SIG-M5 treated with dmso at 0.1 percent for 504 hours (cell line): ENCODE measurements around the gene FAF1.
"Not testable (repeated sequence)": the region's sequence is repeated elsewhere in the genome, so short reads cannot be mapped to it uniquely, and the experiment has no call there.

ENCODE experiments used
- DNase-seq: peaks from one replicate; lab custom pipeline; 2025; ENCODE audit not compliant: unreplicated experiment; lab: John Stamatoyannopoulos, UW

The FAF1 gene

DNA sequence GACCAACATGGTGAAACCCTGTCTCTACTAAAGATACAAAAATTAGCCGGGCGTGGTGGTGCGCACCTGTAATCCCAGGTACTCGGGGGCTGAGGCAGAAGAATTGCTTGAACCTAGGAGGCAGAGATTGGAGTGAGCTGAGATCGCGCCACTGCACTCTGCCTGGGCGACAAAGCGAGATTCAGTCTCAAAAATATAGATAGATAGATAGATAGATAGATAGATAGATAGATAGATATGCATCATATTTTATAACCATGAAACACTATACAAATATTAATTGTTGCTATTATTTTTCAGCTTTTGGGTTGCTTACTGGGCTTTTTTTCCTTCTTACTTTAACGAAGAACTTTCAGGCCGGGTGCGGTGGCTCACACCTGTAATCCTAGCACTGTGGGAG, 4.8 kb upstream of the FAF1 start:
- no peak for DNase-seq

DNA sequence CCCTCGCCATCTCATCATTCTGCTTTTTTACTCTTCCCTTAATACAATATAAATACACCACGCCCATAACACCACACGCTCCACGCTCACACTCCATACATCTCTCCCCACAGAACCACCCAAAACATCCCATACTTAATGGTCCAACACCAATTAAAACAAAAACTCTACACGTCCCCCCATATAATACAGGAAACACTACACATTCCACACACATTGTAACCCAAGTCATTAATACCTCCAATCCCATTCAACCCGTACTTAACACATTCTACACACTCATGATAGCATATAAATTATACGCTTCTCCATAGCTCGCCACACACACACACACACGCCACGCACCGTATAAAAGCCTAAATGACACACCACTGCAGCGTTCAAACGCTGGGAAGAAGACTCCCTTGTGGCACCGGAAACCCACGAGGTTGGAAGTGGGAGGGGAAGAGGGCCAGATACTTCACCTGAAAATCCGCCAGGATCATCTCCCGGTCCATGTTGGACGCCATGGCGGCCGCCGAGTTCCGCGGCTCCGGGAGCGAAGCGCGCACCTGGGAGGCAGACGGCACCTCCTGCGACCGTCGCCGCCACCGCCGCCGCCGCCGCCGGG, 659 bp downstream of the FAF1 start:
- peak; percentile 49 for DNase-seq

DNA sequence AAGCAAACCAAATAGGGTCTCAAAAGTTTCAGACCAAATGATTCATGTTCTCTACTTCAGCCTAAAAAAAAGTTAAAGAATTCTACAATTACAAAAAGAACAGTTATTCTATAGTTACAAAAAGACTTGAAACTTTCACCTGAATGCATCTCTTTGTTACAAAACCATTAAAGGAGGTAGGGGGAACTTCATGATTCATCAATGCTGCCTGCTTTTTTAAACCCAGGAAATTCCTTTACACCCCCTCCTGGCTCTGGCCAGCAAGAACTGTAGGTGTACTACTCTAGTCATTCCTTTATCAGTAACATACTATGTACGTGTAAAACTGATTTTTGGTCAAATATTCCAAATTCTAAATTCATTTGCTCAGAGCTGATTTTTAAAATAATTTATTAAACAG, 5.0 kb downstream of the FAF1 start:
- no peak for DNase-seq

DNA sequence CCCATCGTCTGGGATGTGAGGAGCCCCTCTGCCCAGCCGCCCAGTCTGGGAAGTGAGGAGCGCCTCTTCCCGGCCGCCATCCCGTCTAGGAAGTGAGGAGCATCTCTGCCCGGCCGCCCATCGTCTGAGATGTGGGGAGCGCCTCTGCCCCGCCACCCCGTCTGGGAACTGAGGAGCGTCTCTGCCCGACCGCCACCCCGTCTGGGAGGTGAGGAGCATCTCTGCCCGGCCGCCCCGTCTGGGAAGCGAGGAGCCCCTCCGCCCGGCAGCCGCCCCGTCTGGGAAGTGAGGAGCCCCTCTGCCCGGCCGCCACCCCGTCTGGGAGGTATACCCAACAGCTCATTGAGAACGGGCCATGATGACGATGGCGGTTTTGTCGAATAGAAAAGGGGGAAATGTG, 7.5 kb downstream of the FAF1 start:
- not testable (repeated sequence) for DNase-seq

DNA sequence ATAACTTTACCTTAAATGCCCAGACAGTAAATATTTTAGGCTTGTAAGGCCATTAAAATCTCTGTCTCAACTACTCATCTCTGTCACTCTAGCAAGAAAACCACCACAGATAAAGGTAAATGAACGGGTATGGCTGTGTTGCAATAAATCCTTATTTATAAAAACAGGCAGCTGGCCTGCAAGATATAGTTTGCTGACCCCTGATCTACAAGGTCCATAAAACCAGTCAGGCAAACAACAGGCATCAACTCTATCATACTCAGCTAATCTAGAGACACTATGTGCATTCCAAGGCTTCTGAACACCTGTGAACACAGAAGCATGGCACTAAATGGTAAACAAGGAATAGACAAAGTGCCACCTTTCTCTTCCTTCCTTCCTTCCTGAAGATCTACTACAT, 9.7 kb downstream of the FAF1 start:
- no peak for DNase-seq

DNA sequence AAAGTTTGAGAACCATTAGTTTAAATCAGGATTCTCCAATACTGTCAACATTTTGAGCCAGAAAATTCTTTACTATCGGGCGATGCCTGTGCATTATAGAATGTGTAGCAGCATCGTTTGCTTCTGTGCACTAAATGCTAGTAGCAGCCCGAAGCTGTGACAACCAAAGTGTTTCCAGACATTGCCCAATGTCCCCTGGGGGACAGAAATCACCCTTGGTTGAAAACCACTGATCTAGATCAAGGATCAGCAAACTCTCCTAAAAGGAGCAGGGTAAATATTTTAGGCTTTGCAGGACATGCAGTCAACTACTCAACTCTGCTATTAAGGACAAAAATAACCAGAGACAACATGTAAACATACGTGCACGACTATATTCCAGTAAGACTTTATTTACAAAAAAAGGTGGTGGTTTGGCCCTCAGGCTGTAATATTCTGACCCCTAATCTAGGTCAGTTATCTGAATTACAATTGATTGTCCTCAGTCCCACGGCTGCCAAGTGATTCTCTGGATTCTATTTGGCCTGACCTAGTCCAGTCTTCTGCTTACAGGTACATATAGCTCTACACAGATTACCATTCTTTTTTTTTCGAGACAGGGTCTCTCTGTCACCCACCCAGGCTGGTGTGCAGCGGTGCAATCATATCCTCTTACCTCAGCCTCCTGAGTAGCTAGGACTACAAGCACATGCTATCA, 10.6 kb downstream of the FAF1 start:
- no peak for DNase-seq

DNA sequence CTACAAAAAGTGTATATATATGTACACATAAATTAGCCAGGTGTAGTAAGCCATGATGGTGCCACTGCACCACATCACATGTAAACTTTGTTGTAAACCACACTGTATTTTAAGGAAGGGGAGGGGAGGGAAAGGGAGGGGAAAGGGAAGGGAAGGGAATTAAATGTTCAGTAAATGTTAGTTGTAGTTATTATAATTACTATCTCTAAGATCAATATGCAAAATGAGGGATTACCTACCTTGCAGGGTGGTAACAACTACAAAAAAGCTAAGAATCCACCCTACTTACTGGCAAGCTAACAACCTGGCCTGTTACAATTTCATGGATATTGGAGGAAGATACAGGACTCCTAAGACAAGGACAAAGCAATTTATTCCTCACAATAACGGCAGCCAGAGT, 17.7 kb downstream of the FAF1 start:
- no peak for DNase-seq

DNA sequence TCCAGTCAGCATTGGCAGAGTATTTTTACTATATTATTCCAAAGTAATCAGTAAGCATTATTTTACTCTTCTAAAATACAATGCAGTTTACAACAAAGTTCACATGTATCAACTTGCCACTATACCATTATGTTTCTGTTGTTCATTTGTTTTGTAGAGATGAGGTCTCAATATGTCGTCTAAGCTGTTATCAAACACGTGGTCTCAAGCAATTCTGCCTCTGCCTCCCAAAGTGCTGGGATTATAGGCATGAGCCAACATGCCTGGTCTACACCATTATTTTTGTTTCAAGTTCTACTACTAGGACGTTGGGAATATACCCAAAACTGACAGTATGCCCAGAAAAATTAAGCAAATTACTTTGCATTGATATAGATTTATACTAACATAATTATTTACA, 19.8 kb downstream of the FAF1 start:
- DNase-seq, result no peak

DNA sequence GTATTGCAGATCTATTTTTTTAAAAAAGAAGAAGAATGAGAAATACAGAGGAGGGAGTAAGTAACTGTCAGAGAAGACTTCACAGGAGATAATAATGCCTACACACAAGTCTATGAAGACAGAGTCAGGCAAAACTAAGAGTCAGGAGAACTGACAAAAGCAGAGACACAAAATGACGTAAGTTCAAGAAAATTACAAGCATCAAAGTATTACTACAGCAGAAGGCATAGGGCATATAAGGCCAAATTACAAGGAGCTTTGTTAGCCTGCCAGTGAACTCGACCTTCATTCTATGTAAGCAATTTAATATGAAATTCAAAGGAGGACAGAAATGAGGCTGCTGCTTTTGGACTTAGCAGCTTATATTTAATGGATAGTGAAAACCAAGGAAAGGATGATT, 23.7 kb downstream of the FAF1 start:
- DNase-seq, result no peak

DNA sequence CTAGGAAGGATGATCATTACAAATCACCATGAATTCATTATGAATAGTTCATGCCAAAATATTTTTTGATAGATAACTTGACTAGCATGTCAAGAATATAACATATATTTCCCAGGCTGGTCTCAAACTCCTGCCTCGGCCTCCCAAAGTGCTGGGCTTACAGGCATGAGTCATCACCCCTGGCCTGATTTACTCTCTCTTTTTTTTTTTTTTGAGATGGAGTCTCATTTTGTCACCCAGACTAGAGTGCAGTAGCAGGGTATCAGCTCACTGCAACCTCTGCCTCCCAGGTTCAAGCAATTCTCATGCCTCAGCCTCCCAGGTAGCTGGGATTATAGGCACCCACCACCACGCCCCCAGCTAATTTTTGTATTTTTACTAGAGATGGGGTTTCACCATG, 24.8 kb downstream of the FAF1 start:
- not testable (repeated sequence) for DNase-seq

DNA sequence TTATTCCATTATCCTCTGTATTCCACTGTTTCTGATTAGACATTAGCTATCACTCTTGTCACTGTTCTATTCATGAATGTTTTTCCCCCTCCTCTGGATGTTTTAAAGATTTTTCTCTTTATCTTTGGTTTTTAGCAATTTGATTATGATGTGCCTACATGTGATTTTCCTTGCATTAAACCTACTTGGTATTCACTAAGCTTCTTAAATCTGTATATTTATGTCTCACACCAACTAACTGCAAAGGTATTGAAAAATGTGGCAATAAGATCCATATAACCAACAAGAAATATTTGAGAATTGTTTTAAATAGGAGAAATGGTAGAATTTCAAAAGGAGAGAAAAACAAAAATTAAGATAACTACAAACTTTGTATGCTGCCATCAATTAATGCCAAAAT, 25.2 kb downstream of the FAF1 start:
- no peak for DNase-seq

DNA sequence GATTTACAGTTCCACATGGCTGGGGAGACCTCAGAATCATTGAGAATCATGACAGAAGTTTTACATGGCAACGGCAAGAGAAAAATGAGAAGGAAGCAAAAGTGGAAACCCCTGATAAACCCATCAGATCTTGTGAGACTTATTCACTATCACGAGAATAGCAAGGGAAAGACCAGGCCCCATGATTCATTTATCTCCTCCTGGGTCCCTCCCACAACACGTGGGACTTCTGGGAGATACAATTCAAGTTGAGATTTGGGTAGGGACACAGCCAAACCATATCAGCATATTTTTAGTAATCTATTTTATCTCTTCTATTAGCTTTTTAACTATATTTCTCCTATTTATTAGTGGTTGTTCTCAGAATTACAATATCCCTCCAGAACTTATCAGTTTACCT, 26.3 kb downstream of the FAF1 start:
- not testable (repeated sequence) for DNase-seq

DNA sequence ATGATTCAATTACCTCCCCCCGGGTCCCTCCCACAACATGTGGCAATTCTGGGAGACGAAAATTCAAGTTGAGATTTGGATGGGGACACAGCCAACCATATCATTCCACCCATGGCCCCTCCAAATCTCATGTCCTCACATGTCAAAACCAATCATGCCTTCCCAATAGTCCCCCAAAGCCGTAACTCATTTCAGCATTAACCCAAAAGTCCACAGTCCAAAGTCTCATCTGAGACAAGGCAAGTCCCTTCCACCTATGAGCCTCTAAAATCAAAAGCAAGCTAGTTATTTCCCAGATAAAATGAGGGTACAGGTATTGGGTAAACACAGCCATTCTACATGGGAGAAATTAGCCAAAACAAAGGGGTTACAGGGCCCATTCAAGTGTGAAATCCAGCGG, 28.0 kb downstream of the FAF1 start:
- not testable (repeated sequence) for DNase-seq

DNA sequence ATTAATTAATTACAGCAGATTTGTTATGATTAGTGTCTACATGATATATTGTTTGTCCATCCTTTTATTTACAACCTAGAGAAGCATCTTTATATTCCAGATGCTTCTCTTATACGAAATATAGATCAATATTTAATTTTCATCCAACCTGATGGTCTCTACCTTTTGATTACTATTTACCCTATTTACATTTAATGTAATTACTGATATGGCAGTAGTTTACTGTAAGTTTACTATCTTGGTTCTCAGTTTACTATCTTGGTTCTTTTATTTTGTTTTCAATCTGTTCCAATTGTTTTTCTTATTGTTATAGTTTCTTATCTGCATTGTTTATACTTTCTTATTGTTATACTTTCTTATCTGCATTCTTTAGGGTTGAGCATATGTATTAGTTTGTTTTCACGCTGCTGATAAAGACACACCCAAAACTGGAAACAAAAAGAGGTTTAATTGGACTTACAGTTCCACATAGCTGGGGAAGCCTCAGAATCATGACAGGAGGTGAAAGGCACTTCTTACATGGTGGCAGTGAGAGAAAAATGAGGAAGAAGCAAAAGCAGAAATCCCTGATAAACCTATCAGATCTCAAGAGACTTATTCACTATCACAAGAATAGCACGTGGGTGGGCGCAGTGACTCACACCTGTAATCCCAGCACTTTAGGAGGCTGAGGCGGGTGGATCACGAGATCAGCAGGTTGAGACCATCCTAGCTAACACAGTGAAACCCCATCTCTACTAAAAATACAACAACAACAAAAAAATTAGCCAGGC, 28.9 kb downstream of the FAF1 start:
- no peak for DNase-seq

DNA sequence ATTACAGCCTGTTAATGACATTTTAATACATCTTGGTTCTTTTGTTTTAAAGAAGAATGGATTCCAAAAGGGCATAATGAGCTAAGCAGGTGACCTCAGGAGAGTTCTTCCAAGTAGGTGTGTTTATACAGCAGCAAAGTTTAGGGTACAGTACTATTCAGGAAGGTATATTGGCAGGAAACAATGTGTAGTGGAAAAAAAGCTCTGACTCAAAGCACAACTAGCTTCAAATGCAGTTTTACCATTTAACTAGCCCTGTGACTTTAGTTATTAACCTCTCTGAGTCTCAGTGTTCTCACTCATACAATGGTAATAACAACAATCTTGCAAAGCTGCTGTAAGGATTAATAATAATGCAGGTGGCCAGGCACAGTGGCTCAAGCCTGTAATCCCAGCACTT, 29.9 kb downstream of the FAF1 start:
- no peak for DNase-seq

DNA sequence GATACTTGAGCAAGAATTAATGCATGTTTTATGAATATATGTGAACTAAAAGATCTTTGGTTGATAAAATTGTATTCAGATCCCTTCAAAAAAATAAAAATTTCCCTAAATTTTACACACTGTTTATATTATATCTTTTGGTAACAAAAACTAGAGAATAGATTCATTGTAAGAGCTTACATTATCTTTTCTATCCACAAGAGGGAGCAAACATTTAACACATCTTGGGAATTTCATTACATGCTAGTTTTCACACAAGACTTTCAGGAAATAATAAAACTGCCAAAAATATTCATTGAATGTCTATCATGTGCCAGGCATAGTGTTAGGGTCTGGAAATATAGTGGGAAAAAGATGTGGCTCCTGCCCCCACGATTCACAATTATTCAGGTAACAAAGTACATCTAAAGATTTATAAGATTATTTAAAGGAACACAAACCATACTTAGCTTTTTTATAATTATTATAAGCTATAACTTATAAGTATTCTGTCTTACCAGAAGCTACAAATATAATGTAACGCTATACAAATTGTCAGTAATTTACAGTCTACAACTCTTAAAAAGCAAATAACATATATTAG, 30.6 kb downstream of the FAF1 start:
- DNase-seq, result no peak

DNA sequence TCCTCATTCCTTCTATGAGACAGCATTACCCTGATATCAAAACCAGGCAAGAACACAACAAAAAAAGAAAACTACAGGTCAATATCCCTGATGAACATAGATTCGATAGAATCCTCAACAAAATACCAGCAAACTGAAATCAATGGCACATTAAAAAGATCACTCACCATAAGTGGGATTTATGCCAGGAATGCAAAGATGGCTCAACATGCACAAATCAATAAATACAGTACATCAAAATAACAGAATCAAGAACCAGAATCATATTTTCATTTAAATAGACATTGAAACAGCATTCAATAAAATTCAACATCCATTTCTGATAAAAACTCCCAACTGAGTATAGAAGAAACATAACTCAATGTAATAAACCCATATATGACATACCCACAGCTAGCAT, 36.5 kb downstream of the FAF1 start:
- DNase-seq, result no peak

DNA sequence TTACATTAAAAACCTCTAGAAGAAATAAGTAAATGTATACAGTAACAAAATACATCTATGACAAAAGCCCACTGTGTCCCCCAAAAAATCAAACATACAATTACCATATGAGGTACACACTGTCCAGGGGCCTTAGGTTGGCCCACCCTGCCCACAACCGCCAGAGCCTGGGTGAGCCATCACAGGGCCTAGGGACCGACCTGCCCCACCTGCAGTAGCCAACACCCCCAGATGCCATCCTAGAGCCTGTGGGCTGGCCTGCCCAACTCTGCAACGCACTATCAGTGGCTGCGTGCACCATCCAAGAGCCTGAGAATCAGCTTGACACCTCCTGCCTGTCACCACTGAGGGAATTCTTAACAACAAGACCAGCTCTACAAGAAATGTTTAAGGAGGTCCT, 39.0 kb downstream of the FAF1 start:
- DNase-seq, result no peak

DNA sequence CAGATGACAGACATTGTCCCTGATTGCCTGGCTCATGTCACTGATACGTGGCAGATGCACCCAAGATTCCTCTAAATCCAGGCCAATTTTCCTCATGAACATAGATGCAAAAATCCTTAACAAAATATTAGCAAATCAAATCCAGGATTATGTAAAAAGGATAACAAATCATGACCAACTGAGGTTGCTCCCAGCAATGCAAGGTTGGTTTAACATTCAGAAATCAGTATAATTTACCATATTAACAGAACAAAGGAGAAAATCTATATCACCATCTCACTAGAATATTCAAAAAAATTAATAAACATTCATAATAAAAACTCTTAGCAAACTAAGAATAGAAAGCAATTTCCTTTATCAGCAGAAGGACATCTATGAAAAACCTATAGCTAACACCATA, 39.7 kb downstream of the FAF1 start:
- DNase-seq, result no peak

DNA sequence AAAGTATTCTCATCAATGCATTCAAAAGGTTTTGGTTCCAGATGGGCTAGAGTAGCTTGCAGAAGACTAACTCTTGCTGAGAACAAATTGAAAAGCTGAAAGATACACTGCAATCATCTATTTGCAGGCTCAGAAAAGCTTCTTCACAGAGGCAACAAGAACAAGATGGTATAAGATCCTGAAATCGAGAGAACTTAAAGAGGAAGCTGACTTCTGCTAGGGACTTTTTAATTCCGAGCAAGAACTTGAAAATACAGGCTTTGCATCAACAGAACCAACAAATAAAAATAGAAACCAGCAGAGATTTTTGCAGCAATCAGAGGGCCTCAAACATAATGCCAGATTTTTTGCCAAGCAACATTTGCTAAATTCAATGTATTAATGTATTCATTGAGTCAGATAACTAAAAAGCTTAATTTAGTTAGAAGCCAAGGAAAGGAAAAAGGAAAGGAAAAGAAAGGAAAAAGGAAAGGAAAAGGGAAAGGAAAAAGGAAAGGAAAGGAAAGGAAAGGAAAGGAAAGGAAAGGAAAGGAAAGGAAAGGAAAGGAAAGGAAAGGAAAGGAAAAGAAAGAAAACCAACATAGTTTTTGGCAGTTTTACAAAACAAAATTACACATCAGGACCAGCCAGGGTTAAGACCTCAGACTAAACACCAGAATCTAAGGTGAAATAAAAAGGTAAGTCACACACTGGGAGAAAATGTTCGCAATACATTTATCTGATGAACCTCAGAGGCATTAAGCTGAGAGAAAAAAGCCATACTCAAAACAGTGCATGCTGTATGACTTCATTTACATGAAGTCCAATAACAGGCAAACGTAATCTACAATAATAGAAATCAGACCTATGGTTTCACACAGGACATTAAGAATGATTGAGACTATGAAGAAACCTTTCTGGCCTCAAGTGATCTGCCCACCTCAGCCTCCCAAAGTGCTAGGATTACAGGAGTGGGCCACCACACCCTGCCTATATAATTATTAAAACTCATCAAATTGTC, 42.6 kb downstream of the FAF1 start:
- DNase-seq, result no peak

DNA sequence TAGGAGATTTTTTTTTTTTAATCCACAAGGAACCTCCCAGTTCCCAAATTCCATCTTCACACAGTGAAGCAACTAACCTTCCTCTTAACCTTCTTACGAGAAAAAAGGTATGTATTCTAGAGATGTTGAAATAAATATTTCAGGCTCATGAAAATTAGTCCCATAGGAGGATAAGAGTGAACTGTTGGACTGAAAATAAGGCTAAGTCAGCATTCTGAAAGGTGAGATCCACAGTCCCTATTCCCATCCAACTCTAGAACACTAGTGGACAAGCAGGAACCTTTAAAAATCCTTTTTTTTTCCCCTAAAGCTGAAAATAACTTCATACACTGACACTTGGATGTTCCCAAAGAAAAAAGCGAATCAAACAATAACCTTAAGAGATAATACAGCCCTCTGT, 44.4 kb downstream of the FAF1 start:
- no peak for DNase-seq
